Right lobe of liver (tissue), 4 donors: ENCODE measurements around the gene TDRKH.

Experiments used
- POLR2A ChIP-seq: fragments of 450-650 bp; IDR thresholded peaks from one replicate; pipeline ENCODE4 v1.6.1; 2017; ENCODE audit warnings: antibody characterized with exemption, mild to moderate bottlenecking
- TF ChIP-seq, protein P1 (sequence below), 4 donors: fragments of 200-600 bp in 3 of 4; fragments of 450-650 bp in 1 of 4; IDR thresholded peaks; one replicate each; pipeline versions ENCODE4 v1.5.1 to v1.8.0; 2016 to 2022; ENCODE audit warnings: antibody characterized with exemption in 4 of 4, mild to moderate bottlenecking in 2 of 4
- donor health status: DM: no; HTN: no; CAD: no.
- donor health status: DM: no; HTN: no; CAD: no.
- donor health status: DM: no; HTN: yes; CAD: no.

DNA sequence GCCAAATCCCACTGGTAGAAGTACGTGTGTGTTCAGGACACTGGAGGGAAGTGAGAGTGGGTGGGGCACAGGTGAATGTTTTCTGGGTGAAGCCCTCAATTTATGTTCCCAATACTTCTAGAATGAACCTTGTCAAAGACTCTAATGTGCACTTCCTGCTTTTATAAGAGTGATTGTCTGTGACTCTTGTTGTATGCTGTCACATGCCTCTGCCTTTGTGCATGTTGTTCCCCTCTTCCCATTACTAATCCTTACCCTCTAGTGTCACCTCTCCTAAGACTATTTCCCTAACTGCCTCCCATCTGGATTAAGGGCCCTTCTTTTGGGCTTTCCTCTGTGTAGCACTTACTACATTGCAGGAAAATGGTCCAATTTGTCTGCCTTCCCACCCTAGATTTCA is 17.5 kb upstream of the TDRKH start:
- TF ChIP-seq, protein P1, sequence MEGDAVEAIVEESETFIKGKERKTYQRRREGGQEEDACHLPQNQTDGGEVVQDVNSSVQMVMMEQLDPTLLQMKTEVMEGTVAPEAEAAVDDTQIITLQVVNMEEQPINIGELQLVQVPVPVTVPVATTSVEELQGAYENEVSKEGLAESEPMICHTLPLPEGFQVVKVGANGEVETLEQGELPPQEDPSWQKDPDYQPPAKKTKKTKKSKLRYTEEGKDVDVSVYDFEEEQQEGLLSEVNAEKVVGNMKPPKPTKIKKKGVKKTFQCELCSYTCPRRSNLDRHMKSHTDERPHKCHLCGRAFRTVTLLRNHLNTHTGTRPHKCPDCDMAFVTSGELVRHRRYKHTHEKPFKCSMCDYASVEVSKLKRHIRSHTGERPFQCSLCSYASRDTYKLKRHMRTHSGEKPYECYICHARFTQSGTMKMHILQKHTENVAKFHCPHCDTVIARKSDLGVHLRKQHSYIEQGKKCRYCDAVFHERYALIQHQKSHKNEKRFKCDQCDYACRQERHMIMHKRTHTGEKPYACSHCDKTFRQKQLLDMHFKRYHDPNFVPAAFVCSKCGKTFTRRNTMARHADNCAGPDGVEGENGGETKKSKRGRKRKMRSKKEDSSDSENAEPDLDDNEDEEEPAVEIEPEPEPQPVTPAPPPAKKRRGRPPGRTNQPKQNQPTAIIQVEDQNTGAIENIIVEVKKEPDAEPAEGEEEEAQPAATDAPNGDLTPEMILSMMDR (IDR thresholded peaks at IDR 0.05), result no peak
- no peak for TF ChIP-seq POLR2A
